DND-41 (cell line): ENCODE measurements around the gene UCHL5.

Experiments used
- ATAC-seq: fragments of 200-7000 bp; cut with Tn5 transposase; 3 replicates; pipeline ENCODE4 v1.9.1; 2021; ENCODE audit warnings: low read depth; ENCODE audit not compliant: insufficient read depth
- DNase-seq: peaks from one replicate; pipeline ENCODE4 v3.0.0-alpha.2; 2020
- H2AFZ ChIP-seq: 2 replicates; pipeline ENCODE4 v1.6.0; 2012; ENCODE audit warnings: low read depth, low read length
- H3K27ac ChIP-seq: 2 replicates; pipeline ENCODE4 v1.5.1; 2012; ENCODE audit warnings: low read length, inconsistent platforms
- H3K27me3 ChIP-seq: fragments of 200-600 bp; sonication (generic); 2 replicates; pipeline ENCODE4 v1.6.0; 2012; ENCODE audit warnings: low read length, mild to moderate bottlenecking, inconsistent platforms; ENCODE audit not compliant: insufficient read depth, poor library complexity
- H3K36me3 ChIP-seq: 2 replicates; pipeline ENCODE4 v1.5.1; 2012; ENCODE audit warnings: low read length, inconsistent platforms; ENCODE audit not compliant: insufficient read depth
- H3K4me1 ChIP-seq: 2 replicates; pipeline ENCODE4 v1.5.1; 2012; ENCODE audit warnings: mild to moderate bottlenecking, low read length; ENCODE audit not compliant: insufficient read depth
- H3K4me2 ChIP-seq: 2 replicates; pipeline ENCODE4 v1.6.0; 2012; ENCODE audit warnings: mild to moderate bottlenecking, moderate library complexity, low read length, inconsistent platforms; ENCODE audit not compliant: insufficient read depth
- H3K4me3 ChIP-seq, 2 experiments: fragments of 200-600 bp in 1 of 2; shearing (Covaris generic) in 1 of 2; 2 replicates each; pipeline ENCODE4 v1.5.1; 2012 to 2016; ENCODE audit warnings: inconsistent platforms in 2 of 2, low read length in 2 of 2, mild to moderate bottlenecking in 2 of 2, low read depth in 1 of 2, moderate library complexity in 1 of 2
- H3K79me2 ChIP-seq: 2 replicates; pipeline ENCODE4 v1.6.0; 2012; ENCODE audit warnings: low read length, inconsistent platforms; ENCODE audit not compliant: insufficient read depth
- H3K9ac ChIP-seq: 2 replicates; pipeline ENCODE4 v1.6.0; 2012; ENCODE audit warnings: low read depth, mild to moderate bottlenecking, inconsistent platforms, low read length, moderate library complexity
- H3K9me3 ChIP-seq: 2 replicates; pipeline ENCODE4 v1.5.1; 2012; ENCODE audit warnings: low read length, moderate library complexity, mild to moderate bottlenecking, inconsistent platforms; ENCODE audit not compliant: insufficient read depth, severe bottlenecking
- H4K20me1 ChIP-seq: 2 replicates; pipeline ENCODE4 v1.6.0; 2012; ENCODE audit warnings: low read length; ENCODE audit not compliant: insufficient read depth
- CTCF ChIP-seq: IDR thresholded peaks from 2 replicates; pipeline ENCODE4 v1.5.1; 2012; ENCODE audit warnings: borderline replicate concordance, low read length, moderate library complexity, mild to moderate bottlenecking; ENCODE audit not compliant: poor library complexity, severe bottlenecking; ENCODE audit errors: extremely low read depth
- EZH2 ChIP-seq: IDR thresholded peaks from 3 replicates; pipeline ENCODE4 v1.6.1; 2012; ENCODE audit warnings: borderline replicate concordance, low read depth, mild to moderate bottlenecking, moderate library complexity, low read length, inconsistent platforms; ENCODE audit not compliant: severe bottlenecking

The UCHL5 gene

GRCh38 chr1:193069748-193070385 lies 10.7 kb upstream of the UCHL5 start:
- Histone ChIP-seq H3K27me3 (no peaks in the 10 kb centered on the region), H3K4me2 (no peak overlapping the region), H3K79me2 (peaks cover 69% of the 10 kb centered on the region), H3K4me3 (no peak overlapping the region), H3K36me3 (peaks cover 16% of the 10 kb centered on the region), H3K27ac (no peak overlapping the region), H3K4me1 (no peaks in the 10 kb centered on the region), H3K9me3 (no peaks in the 10 kb centered on the region), H2AFZ (no peak overlapping the region), H3K9ac (no peak overlapping the region), H4K20me1 (peaks cover 16% of the 10 kb centered on the region)
- TF ChIP-seq EZH2, result no peak
- TF ChIP-seq CTCF, result peak; percentile 38
- peak; percentile 58; the same call in 2 of the 3 replicates for ATAC-seq
- DNase-seq, result no peak

- Histone ChIP-seq H2AFZ (no peak overlapping the region), H3K4me3 (no peak overlapping the region), H3K36me3 (peaks cover 14% of the 10 kb centered on the region), H3K9me3 (no peaks in the 10 kb centered on the region), H3K27me3 (no peaks in the 10 kb centered on the region), H4K20me1 (peaks cover 26% of the 10 kb centered on the region), H3K4me2 (no peak overlapping the region), H3K9ac (no peak overlapping the region), H3K4me1 (peaks cover 9% of the 10 kb centered on the region; the same call in 1 of the 2 replicates), H3K79me2 (peaks cover 80% of the 10 kb centered on the region), H3K27ac (no peak overlapping the region)
- no peak for TF ChIP-seq CTCF
- TF ChIP-seq EZH2, result no peak
- no peak for ATAC-seq
- DNase-seq, result no peak
Observed at GRCh38 chr1:193068013-193068412, 8.9 kb upstream of the UCHL5 start.

- ATAC-seq (no peak), DNase-seq (no peak)
- TF ChIP-seq EZH2 (no peak), CTCF (no peak)
- Histone ChIP-seq H2AFZ (no peak overlapping the region), H3K4me1 (peaks cover 13% of the 10 kb centered on the region; the same call in 1 of the 2 replicates), H3K27me3 (no peaks in the 10 kb centered on the region), H4K20me1 (peaks cover 29% of the 10 kb centered on the region), H3K9ac (no peak overlapping the region), H3K4me2 (no peak overlapping the region), H3K79me2 (peaks cover 89% of the 10 kb centered on the region), H3K36me3 (peaks cover 14% of the 10 kb centered on the region), H3K9me3 (no peaks in the 10 kb centered on the region), H3K4me3 (no peak overlapping the region), H3K27ac (no peak overlapping the region)
Observed at GRCh38 chr1:193066606-193067005, 7.4 kb upstream of the UCHL5 start.

DNA sequence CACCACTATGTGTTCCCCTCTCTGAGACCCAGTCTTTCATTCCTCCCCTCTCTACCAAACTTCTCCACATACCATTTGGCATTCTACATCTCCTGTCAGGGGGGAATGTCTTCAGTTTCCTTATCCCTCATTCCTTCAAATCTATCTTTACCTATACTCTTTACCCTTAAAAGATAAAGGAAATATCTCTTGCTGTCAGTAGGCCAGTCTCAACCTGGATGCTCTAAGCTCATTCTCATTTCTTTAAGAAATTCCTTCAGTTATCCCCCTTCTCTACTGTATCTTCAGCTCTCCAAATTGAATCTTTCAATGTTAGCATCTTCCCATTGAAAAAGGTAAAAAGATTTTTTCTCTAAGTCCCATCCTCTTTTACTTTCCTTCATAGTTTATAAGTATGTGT lies 6.8 kb upstream of the UCHL5 start:
- Histone ChIP-seq H3K36me3 (peaks cover 14% of the 10 kb centered on the region), H3K79me2 (peaks cover 90% of the 10 kb centered on the region), H3K9me3 (no peaks in the 10 kb centered on the region), H4K20me1 (peaks cover 32% of the 10 kb centered on the region), H3K27me3 (no peaks in the 10 kb centered on the region), H3K9ac (no peak overlapping the region), H2AFZ (no peak overlapping the region), H3K4me3 (no peak overlapping the region), H3K4me1 (peaks cover 19% of the 10 kb centered on the region), H3K4me2 (no peak overlapping the region), H3K27ac (no peak overlapping the region)
- TF ChIP-seq EZH2 (no peak), CTCF (no peak)
- ATAC-seq (no peak), DNase-seq (no peak)
